GM21360 (cell line): Measurements from ENCODE around the gene TLX2.

ENCODE experiments used
- ATAC-seq: cut with Tn5 transposase; IDR thresholded peaks from one replicate; pipeline ENCODE4 v1.9.1; 2021; ENCODE audit warnings: mild to moderate bottlenecking, moderate library complexity; ENCODE audit not compliant: unreplicated experiment

The TLX2 gene

DNA sequence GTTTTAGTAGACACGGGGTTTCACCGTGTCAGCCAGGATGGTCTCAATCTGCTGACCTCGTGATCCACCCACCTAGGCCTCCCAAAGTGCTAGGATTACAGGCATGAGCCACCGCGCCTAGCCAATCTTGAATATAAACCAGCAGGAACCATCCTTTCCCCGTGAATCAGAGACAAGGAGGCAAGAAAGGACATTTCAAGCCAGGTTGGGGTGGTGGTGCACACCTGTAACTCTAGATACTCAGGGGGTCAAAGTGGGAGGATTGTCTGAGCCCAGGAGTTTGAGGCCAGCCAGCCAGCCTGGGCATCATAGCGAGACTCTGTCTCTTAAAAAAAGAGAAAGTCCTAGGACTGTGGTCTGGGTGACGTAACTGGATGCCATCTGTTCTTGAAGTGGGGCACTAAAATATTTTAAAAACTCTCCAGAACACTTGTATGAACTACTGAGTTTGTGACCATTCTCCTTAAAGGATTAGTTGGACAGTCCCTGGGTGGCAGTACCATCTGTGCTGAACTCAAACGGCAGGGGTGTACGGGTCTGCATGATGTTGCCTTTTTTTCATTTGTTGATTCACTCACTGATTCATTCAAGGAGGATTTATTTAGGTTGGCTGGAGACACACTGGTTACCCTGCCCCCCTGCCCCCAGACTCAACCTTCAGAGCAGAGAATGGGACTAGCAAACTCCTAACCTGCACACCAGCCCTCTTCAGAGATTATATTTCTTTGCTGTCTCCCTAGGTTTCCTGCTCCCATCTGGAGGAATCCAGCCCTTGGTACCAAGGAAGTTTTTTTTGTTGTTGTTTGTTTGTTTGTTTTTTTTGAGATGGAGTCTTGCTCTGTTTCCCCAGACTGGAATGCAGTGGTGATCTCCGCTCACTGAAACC, 2.9 kb upstream of the TLX2 start:
- ATAC-seq, result no peak

DNA sequence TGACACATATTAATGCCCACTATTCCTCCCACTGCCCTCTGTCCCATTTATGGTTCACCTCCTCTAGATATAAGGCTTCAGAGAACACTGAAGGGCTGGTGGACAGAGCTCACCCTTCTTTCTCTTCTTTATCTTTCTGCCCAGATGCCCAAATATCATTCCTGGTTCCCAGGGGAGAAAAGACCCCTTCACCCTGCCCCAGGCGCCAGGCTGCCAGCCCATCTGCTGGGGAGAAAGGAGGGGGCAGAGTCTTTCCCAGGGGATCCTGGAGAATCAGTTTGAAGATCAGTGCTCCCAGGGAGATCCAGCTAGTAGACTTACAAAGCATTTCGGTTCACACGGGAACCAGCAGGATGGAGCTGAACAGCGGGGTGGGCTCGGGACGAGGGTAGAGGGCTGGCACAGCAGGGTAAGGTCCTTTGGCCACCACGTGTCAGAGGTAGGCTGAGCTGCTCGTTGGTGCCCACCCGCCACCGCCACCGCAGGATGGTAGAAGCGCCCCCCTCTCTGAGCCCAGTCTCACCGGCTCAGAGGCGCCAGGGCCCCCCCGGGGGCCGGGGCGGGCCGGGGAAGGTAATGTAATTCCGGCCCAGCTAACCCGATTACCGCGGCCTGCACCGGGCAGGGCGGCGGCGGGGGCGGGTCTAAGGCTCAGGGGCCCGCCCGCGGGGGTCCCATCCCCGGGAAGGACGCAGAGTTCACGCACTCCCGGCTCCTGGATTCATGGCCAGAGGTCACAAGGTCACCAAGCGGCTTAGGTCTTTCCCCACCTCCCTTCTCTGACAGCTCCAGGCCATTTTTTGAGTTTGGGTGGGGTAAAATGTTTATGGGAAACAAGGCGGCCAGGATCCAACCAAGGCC, 1.3 kb upstream of the TLX2 start:
- ATAC-seq, result no peak

DNA sequence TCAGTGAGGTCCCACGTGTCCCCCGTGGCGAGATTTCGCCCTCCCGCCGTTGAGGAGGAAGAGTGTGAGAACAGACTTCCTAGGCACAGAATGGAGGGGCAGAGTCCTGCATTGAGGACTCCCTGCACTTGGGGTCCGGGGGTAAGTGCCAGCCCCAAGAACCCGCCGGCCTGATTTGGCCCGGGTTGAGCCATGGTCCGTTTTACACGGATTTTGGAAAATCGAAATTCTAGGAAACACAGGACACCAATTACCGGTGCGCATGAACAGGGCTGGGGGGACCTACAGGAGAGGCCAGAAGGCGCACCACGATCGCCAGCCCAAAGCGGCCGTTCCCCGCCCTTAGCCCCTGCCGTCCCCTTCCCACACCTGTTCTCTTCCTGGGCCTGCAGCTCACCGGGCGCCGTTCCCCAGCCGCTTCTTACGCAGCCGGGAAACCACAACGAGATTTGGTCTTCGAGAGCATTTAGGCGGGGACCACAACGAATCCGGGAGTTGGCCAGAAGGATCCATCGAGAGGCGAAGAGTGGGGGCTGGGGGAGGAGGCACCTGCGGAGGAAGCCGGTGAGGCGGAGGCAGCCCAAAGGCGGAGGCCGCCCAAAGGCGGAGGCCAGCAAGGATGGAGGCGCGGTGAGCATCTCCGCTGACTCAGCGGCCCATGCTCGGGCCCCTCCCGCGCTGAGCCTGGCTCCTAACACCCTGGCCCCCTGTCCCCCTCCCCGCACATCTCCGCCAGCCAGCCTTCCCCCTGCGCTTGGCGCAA, 464 bp upstream of the TLX2 start:
- no peak for ATAC-seq

DNA sequence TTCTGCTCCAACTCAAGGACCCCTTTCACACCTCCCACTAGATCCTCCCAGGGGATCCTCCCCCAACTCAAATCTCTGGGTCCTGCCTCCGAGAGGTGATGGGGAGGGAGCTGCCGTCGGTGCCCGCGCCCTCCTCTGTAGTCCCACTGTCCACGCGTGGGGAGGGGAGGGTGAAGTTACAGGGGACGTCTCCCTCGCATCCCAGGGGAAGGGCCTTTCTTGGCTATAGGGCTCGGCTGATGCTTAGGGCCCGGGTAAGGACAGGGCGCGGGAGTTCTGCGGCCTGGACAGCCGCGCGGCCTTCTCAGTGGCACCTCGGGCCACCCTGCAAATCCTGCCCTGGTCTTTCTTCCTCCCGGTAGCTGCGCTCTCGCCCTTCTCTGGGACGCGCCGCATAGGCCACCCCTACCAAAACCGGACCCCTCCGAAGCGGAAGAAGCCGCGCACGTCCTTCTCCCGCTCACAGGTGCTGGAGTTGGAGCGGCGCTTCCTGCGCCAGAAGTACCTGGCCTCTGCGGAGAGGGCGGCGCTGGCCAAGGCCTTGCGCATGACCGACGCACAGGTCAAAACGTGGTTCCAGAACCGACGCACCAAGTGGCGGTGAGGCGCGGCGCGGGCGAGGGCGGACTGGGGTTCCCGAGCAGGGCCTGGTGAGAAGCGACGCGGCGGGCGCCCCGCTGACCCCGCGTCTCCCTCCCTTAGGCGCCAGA, 1.2 kb downstream of the TLX2 start:
- no peak for ATAC-seq

DNA sequence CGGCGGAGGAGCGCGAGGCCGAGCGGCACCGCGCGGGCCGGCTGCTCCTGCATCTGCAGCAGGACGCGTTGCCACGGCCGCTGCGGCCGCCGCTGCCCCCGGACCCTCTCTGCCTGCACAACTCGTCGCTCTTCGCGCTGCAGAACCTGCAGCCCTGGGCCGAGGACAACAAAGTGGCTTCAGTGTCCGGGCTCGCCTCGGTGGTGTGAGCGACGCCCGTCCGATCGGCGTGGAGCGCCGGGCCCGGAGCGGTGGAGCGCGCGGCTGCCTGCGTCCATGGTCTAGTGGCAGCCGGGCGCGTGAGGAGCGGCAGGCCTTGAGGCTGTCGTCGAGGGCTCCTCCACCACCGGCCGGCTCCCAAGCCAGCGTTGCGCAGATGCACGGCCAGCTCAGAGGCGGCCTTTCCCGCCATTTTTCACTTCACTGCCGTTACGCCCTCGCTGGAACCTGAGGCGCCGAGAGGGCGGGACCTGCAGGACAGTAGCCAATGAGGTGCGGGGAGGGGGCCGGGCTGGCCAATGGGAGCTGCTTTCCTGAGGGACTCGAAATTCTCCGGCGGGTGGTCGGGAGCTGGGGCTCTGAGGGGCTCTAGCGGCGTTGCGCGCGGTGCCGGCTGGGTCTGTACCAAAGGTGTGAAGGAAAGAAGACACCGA, 1.9 kb downstream of the TLX2 start:
- ATAC-seq, result no peak

DNA sequence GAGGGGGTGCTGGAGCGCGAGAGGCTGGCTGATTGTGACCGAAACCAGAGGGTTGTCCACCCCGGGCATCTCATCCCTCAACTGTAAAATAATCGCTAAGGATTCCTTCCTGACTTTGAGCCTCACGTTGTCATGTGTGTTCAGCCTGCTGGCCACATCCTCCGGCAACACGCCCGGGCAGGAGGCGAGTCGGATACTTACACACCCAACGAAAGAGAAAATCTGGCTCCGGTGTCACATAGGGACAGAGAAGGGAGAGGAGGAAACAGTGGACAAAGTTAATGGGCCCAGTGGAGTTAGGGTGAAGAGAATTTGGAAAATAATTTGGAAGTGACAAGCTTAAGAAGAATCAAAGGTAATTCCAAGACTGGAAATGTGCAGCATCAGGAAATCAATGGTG, 2.4 kb downstream of the TLX2 start:
- no peak for ATAC-seq

DNA sequence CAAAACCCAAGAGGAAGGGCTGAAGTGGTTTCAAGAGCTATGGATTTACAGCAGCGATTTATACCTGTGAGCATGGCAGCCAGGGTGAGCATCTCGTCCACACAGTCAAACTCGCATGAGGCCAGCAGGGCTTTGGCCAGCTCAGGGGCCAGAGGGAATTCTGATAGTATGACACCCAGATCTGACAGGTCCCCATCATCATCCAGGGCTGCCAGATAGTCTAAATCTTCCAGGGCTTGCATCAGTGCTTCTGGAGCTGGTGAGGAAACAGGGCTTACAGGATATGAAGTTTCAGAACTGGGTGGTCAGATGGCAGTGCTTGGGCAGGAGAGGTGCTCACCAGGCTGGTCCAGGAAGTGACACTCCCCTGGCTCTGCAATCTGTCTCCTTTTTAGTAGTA, 8.3 kb downstream of the TLX2 start:
- no peak for ATAC-seq

DNA sequence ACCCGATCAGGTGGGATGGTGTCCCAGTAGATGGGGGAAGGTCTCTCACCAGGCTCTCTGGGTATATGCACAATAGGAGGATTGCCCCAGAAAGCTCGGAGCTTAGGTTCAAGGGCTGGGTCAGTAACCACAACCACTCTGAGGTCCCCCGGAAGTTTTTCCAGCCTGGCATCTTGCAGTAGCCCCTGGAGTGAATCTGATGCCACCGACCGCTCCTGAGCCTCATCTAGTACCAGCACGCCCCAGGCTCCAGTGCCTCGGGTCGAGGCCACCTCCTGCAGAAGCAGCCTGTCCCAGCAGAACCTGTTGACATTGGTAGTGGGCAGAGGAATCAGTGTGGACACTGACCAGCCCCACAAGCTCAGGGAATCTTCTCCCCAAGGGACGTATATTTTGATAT, 9.8 kb downstream of the TLX2 start:
- no peak for ATAC-seq

DNA sequence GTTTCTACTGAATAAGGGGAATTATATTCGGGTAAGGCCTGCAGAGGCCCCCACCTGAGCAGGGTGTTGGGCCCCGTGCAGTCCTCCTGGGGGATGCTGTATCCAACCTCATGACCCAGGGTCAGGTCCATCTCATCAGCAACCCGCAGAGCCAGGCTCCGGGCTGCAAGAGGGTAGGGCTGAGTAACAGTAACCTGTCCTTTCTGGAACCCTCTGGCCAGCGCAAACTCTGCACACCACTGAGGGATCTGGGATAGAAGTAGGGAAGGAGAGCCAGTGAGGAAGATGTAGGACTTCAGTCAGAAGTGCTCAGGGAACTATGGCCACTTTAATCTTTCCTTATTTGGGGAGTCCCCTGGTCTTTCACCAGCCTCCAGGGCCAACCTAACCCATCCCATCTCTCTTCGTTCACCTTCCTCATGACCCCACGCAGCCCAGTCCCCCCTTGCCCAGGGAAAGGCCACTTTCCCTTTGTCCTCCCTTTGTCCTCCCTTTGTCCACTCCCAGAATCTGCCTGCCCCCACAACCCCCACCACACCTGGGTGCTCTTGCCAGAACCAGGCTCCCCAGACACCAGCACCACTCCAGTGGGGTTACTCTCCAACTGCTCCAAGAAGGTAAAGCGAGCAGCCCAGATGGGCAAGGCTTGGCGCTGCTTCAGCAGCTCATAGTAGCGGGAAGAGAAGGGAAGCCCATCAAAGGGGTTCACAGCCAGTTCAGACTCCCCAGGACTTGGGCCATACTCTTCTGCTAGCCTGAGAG, 10.9 kb downstream of the TLX2 start:
- no peak for ATAC-seq

DNA sequence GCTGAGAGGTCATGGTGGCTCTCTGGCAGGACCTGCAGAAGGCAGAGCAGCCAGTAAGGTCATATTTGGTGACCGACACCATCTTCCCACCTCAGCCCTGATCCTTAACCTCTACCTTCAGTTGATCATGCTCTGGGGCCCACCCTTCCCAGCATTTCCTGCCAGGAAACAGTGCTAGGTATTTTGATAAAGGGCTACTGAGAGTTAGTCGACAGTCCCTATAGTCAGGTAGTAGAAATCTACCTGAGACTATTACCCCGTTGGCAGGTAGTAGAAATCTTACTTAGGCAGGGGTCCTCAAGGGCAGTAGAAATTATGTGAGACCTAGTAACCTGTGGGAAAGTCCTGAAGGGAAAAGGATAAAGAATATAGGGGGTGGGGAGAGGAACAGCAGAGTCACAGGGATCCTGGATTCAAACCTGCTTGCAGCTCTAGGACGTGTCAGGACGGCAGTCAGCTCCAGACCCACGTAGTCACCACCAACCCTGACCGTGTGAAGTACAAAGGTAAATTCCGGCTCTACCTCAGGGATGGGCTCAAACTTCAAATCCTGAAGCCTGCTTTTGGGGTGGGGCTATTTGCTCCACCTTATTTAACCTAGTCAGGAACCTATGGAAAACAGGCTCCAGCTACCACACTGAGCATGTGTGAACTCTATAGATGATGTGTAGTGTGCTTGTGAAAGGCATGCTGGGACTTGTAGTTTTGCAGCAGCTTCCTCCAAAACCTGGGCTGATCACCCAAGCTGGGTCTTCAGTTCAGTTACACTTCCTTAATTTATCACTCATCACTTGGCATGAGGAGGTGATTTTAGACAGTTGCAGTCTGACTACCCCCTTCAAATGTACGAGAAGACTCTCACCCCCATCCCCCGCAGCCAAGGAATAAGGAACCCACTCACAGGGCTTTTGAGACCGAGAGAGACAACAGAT, 11.7 kb downstream of the TLX2 start, which contains the start of gene DQX1:
Gene DQX1, minus strand, starts transcription at position 515 of the 932 bp plus-strand sequence. Its CDS starts 502 bp downstream, at position 13.
- ATAC-seq, result no peak

DNA sequence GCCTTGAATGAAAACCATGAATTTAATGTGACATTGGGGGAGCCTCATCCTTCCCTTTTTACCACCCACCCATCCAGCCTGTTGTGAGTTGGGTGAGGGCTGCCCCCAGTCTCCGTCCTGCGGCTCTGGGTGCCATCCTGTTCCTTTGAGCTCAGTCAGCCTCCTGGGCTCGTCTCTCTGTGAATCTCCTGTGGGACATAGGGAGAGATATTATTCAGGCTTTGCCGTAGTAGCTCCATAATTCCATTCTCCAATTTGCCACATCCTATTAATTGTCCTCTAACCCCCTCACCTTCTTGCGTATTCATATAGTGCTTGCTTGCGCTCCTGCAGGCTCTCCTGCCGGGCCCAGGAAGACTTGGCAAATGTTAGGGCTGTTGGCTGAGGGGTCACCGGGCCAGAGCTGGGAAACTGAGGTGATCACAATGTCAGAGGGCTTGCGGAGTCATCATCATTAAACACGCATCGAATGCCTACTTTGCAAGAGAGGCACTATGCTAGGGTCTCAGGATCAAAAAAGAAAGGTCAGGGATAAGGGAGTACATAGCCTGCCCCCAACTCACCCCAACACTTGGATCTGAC, 12.5 kb downstream of the TLX2 start:
- no peak for ATAC-seq

DNA sequence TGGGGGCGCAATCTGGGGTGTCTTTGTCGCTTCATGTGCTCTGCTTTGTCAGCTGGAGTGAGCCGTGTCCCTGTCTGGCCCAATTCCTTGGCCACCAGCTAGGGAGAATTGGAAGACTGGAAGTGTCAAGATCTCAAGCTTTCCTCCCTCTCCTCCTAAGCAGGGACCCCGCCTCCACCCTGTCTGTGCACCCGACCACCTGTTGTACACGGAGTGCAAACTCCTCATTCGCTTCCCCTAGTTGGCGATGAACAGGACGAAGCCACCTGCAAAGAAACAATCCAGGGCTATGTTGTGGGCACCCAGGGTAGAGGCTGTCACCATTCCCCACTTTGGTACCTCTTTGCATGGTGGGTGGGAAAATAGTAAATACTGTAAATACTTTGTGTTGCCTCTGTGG, 13.5 kb downstream of the TLX2 start:
- ATAC-seq, result no peak

DNA sequence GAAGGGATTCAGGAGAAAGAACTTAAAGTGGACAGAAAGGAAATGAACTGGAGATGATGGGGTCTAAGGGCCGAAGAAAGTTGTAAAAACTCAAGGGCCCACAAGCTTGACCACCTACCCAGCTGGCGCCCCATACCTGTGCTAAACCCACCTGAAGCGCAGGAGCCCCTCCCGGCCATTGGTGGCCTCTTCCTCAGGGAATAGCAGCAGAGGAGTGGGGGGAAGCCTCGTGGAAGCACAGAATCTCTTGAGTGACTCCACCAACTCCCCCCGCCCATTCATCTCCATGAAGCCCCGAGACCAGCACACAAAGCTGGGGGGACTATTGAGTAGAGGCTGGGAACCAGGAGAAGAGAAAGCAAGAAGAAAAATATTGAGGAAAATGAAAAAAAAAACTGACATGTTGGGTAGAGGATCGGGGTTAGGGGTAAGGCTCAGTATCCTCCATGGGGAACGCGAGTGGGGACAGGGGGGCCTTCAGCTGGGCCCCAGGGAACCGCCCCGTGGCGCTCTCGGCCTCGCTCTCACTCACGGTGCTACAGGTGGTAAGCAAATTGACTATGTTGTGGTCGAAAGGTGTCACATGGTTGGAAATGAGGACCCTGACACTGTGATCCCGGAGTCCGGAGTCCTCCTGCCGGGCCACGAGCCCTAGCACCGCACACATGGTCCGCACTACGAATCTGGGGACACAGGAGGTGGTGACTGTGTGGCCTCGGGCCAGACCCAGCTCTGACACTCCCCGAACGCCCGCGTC, 14.5 kb downstream of the TLX2 start:
- peak; percentile 4 for ATAC-seq

DNA sequence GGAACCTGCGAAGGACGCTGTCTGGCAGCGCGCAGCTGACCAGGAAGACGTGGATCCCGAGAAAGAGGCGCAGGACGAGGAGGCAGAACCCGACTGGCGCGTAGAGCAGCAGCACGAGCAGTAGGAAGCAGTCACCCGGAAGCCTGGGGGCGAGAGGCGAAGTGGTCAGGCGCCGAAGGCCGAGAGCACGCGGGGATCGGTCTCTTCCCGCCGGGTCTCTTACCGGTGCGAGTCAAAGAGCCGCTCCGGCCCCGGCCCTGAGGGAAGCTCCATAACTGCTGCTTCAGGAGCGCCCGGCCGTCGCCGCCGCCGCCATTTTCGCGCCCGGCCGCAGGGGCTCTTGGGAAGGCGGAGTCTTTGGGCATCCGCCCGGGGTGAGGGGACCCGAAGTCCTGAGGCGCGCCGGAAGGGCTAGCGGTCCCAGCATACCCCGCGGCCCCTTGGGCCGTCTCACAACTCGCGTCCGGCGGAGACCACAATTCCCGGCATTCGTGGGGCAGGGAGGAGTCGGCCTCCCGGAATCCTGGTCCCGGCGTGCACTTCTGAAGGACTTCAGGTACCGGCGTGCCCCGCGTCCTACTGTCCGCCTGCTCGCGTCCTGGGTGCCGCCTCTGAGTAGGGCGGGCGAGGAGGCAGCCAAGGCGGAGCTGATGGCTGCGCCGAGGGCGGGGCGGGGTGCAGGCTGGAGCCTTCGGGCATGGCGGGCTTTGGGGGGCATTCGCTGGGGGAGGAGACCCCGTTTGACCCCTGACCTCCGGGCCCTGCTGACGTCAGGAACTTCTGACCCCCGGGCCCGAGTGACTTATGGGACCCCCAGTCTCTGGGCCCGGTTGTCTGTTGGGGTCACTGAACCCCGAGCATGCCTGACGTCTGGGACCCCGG, 15.3 kb downstream of the TLX2 start, which contains the start of the genes AUP1 and HTRA2:
Gene AUP1, minus strand, starts transcription at position 350 of the 882 bp plus-strand sequence. Its CDS starts 77 bp downstream, at position 273.
Gene HTRA2, plus strand, starts transcription at position 577 of the 882 bp plus-strand sequence. Its CDS starts 74 bp downstream, at position 651.
- ATAC-seq, result peak; percentile 71

DNA sequence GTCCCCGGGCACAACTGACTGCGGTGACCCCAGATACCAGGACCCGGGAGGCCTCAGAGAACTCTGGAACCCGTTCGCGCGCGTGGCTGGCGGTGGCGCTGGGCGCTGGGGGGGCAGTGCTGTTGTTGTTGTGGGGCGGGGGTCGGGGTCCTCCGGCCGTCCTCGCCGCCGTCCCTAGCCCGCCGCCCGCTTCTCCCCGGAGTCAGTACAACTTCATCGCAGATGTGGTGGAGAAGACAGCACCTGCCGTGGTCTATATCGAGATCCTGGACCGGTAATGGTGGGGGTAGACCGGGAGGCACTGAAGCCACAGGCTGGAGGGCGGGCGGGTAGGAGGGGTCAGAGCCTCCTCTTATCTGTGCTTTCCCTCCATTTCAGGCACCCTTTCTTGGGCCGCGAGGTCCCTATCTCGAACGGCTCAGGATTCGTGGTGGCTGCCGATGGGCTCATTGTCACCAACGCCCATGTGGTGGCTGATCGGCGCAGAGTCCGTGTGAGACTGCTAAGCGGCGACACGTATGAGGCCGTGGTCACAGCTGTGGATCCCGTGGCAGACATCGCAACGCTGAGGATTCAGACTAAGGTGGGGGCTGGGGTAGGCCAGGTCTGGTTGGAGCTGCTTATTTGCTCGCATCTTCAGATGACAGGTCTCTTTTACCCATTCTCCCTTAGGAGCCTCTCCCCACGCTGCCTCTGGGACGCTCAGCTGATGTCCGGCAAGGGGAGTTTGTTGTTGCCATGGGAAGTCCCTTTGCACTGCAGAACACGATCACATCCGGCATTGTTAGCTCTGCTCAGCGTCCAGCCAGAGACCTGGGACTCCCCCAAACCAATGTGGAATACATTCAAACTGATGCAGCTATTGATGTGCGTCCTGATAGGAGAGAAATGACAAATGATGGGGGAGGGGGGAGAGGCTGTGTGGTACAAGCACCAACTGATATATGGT, 16.3 kb downstream of the TLX2 start:
- peak; percentile 16 for ATAC-seq
